Endothelial cell of umbilical vein (primary cell): ENCODE data around the gene SLC5A9. TPM values are rescaled to one million over a fixed set of nuclear protein-coding genes. Genes with fewer than 3 reads are reported as not detected.
A peak's percentile ranks its signal among the peaks of the same experiment; 100 is the strongest.

Experiments
- BruUV-seq: library from RNA; stranded (reverse); fragments of 400-500 nt; replicated peaks from 2 replicates; lab custom pipeline; 2021; lab: Mats Ljungman, UMichigan
- CTCF ChIA-PET: fragments of 300-600, 350-600 bp; sonication (Branson Sonifier 250); formaldehyde crosslinking; loops from one replicate; lab custom pipeline; 2021; ENCODE audit warnings: antibody characterized with exemption, inconsistent platforms; lab: Charles Lee
- POLR2A ChIA-PET: fragments of 300-600, 350-600 bp; sonication (Branson Sonifier 250); formaldehyde crosslinking; loops from one replicate; lab custom pipeline; 2021; ENCODE audit warnings: antibody characterized with exemption, inconsistent platforms; lab: Charles Lee
- DNase-seq: peaks from one replicate; pipeline ENCODE4 v3.0.0-alpha.2; 2011; ENCODE audit warnings: low read depth, low spot score
- FAIRE-seq: peaks from 2 replicates; lab custom pipeline; 2011; peaks lifted over from hg19 to GRCh38; lab: Jason Lieb, UNC
- H2AFZ ChIP-seq: 2 replicates; pipeline ENCODE4 v1.6.0; 2012; ENCODE audit warnings: low read depth, low read length, control low read depth, inconsistent platforms
- H3K27ac ChIP-seq: 2 replicates; pipeline ENCODE4 v1.5.1; 2011; ENCODE audit warnings: low read depth, mild to moderate bottlenecking, control low read depth, low read length, moderate library complexity; ENCODE audit not compliant: insufficient read depth
- H3K27me3 ChIP-seq, 2 experiments: 2 replicates each; pipeline versions ENCODE4 v1.6.0 to v1.6.1; 2011; ENCODE audit warnings: low read length in 2 of 2, mixed read lengths in 1 of 2; ENCODE audit not compliant: control insufficient read depth in 2 of 2, insufficient read depth in 2 of 2
- H3K36me3 ChIP-seq, 2 experiments: 2 replicates in 1 of 2; 3 replicates in 1 of 2; pipeline ENCODE4 v1.5.1; 2011; ENCODE audit warnings: low read length in 2 of 2, mild to moderate bottlenecking in 1 of 2, moderate library complexity in 1 of 2; ENCODE audit not compliant: control insufficient read depth in 2 of 2, insufficient read depth in 2 of 2; ENCODE audit errors: extremely low read depth in 1 of 2
- H3K4me1 ChIP-seq: 3 replicates; pipeline ENCODE4 v1.5.1; 2011; ENCODE audit warnings: mild to moderate bottlenecking, low read length; ENCODE audit not compliant: control insufficient read depth, insufficient read depth; ENCODE audit errors: extremely low read depth
- H3K4me2 ChIP-seq: 2 replicates; pipeline ENCODE4 v1.6.1; 2011; ENCODE audit warnings: low read length, control low read depth, mixed read lengths; ENCODE audit not compliant: insufficient read depth
- H3K4me3 ChIP-seq, 3 experiments: fragments of 200-600 bp in 1 of 3; sonication (generic), shearing (Covaris generic) in 1 of 3; replicated peaks in 1 of 3; 2 replicates each; pipeline ENCODE4 v1.5.1; 2011 to 2016; ENCODE audit warnings: control low read depth in 3 of 3, low read length in 3 of 3, mild to moderate bottlenecking in 2 of 3, inconsistent platforms in 1 of 3, low read depth in 1 of 3, moderate library complexity in 1 of 3; ENCODE audit not compliant: insufficient read depth in 1 of 3
- H3K79me2 ChIP-seq: 2 replicates; pipeline ENCODE4 v1.6.0; 2012; ENCODE audit warnings: low read length, inconsistent platforms; ENCODE audit not compliant: control insufficient read depth, insufficient read depth
- H3K9ac ChIP-seq: replicated peaks from 2 replicates; pipeline ENCODE3; 2011; ENCODE audit warnings: low read length, control low read depth; ENCODE audit not compliant: insufficient read depth; ENCODE audit errors: extremely low read depth
- H3K9me1 ChIP-seq: replicated peaks from 3 replicates; pipeline ENCODE4 v1.6.0; 2011; ENCODE audit warnings: mild to moderate bottlenecking, low read length; ENCODE audit not compliant: control insufficient read depth, insufficient read depth; ENCODE audit errors: extremely low read depth
- H3K9me3 ChIP-seq: replicated peaks from 2 replicates; pipeline ENCODE4 v1.5.1; 2012; ENCODE audit warnings: low read length, inconsistent platforms; ENCODE audit not compliant: control insufficient read depth, insufficient read depth
- H4K20me1 ChIP-seq: replicated peaks from 2 replicates; pipeline ENCODE3; 2011; ENCODE audit warnings: mild to moderate bottlenecking, low read length; ENCODE audit not compliant: control insufficient read depth, insufficient read depth; ENCODE audit errors: extremely low read depth
- CTCF ChIP-seq, 2 donors: IDR thresholded peaks; 1 replicate in 1 of 2; 2 replicates in 1 of 2; pipeline ENCODE4 v1.5.1; 2011; ENCODE audit warnings: low read length in 2 of 2, mild to moderate bottlenecking in 2 of 2, moderate library complexity in 2 of 2, control low read depth in 1 of 2, inconsistent platforms in 1 of 2, low read depth in 1 of 2; ENCODE audit not compliant: insufficient read depth in 1 of 2; ENCODE audit errors: extremely low read depth in 1 of 2
- EZH2 ChIP-seq: IDR thresholded peaks from 2 replicates; pipeline ENCODE4 v1.6.1; 2012; ENCODE audit warnings: borderline replicate concordance, low read depth, mild to moderate bottlenecking, moderate library complexity, low read length, inconsistent platforms; ENCODE audit not compliant: severe bottlenecking
- FOS ChIP-seq: IDR thresholded peaks from 2 replicates; pipeline ENCODE4 v1.6.1; 2011; ENCODE audit warnings: mild to moderate bottlenecking, low read length, moderate library complexity, borderline replicate concordance; ENCODE audit not compliant: insufficient read depth
- GATA2 ChIP-seq: IDR thresholded peaks from 2 replicates; pipeline ENCODE4 v1.7.0; 2011; ENCODE audit warnings: low read depth, mild to moderate bottlenecking, moderate library complexity, mixed read lengths, low read length; ENCODE audit not compliant: insufficient read length, insufficient read depth
- JUN ChIP-seq: IDR thresholded peaks from 2 replicates; pipeline ENCODE4 v1.6.1; 2011; ENCODE audit warnings: borderline replicate concordance, low read depth; ENCODE audit not compliant: insufficient read length, insufficient read depth
- MAX ChIP-seq: IDR thresholded peaks from 2 replicates; pipeline ENCODE4 v1.6.1; 2011; ENCODE audit not compliant: insufficient read depth, insufficient read length
- MYC ChIP-seq: IDR thresholded peaks from one replicate; pipeline ENCODE4 v1.6.1; 2011; ENCODE audit warnings: mild to moderate bottlenecking, low read depth, low read length
- POLR2A ChIP-seq: IDR thresholded peaks from 2 replicates; pipeline ENCODE4 v1.6.1; 2012; ENCODE audit warnings: low read depth, mild to moderate bottlenecking, control low read depth, low read length
- POLR2AphosphoS5 ChIP-seq: IDR thresholded peaks from 2 replicates; pipeline ENCODE4 v1.6.1; 2012; ENCODE audit warnings: low read depth, mild to moderate bottlenecking, control low read depth, low read length, moderate library complexity; ENCODE audit not compliant: insufficient read depth
- dilution Hi-C: fragments of 300-500 bp; cut with MboI; formaldehyde crosslinking; loops from one replicate; pipeline ENCODE4 v1.15.0; 2019; ENCODE audit warnings: low sequenced_read_pairs; ENCODE audit not compliant: extremely low pct_ligation_motif_present
- intact Hi-C: fragments of 100-400 bp; cut with micrococcal nuclease; formaldehyde crosslinking; loops from one replicate; pipeline ENCODE4 v1.10.0; 2022
- polyA plus RNA-seq, 4 experiments: library from polyadenylated mRNA; depleted of rRNA in 3 of 4; stranded (reverse) in 3 of 4; unstranded in 1 of 4; fragments of >200 nt; gene quantifications; 2 replicates each; pipeline versions ENCODE4 v1.2.1 to v1.2.3, GENCODE V29; 2011 to 2012; ENCODE audit warnings: missing spikeins in 1 of 4
- total RNA-seq: library from RNA; stranded (reverse); gene quantifications from 2 replicates; pipeline ENCODE4 v1.2.3, GENCODE V29; 2021

SLC5A9 gene
- total and polyA plus RNA-seq, 2 donors (not counting 3 experiments of a cell fraction or from before 2014, with no cell fraction given) = not detected

GRCh38 chr1:48245106-48245505 is 22.6 kb downstream of the SLC5A9 start:
- Histone ChIP-seq H4K20me1 (no peaks in the 10 kb centered on the region), H3K9me1 (no peaks in the 10 kb centered on the region), H3K9me3 (no peaks in the 10 kb centered on the region), H3K79me2 (no peaks in the 10 kb centered on the region), H3K9ac (no peak overlapping the region), H3K36me3 (no peaks in the 10 kb centered on the region), H3K4me1 (no peaks in the 10 kb centered on the region), H3K4me2 (no peak overlapping the region), H3K27me3 (no peaks in the 10 kb centered on the region), H2AFZ (no peak overlapping the region), H3K4me3 (no peak overlapping the region), H3K27ac (no peak overlapping the region)
- FAIRE-seq (no peak), DNase-seq (peak; percentile 5)
- dilution Hi-C loops = no loop called here
- no TSS peak for BruUV-seq
- intact Hi-C loops = no loop called here
- ChIA-PET CTCF (interaction anchor here (1.5 kb wide), 1 partner anchor 10 kb away, joined by 5 read pairs; no protein-coding TSS in a partner anchor), POLR2A (no interaction called here)
- no peak for TF ChIP-seq CTCF (IDR thresholded peaks at IDR 0.05; ENCODE audit: extremely low read depth in 1 of 2, insufficient read depth in 1 of 2, low read depth in 1 of 2, low read length in 2 of 2)
- no peak for TF ChIP-seq GATA2
- no peak for TF ChIP-seq POLR2A
- TF ChIP-seq POLR2AphosphoS5 = no peak
- TF ChIP-seq MYC = no peak

- ChIA-PET CTCF (no interaction called here), POLR2A (no interaction called here)
Measured at GRCh38 chr1:48246727-48247126, 24.2 kb downstream of the SLC5A9 start.

More at GRCh38 chr1:48246727-48247126, 24.2 kb downstream of the SLC5A9 start:
- dilution Hi-C loops (no loop called here), intact Hi-C loops (no loop called here)
- no peaks in the 10 kb centered on the region for H3K4me1 ChIP-seq
- no peaks in the 10 kb centered on the region for H3K9me1 ChIP-seq
- H3K4me2 ChIP-seq = no peak overlapping the region
- DNase-seq (no peak), FAIRE-seq (no peak)
- H4K20me1 ChIP-seq = no peaks in the 10 kb centered on the region
- TF ChIP-seq MYC (no peak), CTCF (IDR thresholded peaks at IDR 0.05; ENCODE audit: extremely low read depth in 1 of 2, insufficient read depth in 1 of 2, low read depth in 1 of 2, low read length in 2 of 2) (no peak), EZH2 (no peak), POLR2AphosphoS5 (no peak), GATA2 (no peak), FOS (no peak), MAX (no peak), JUN (no peak), POLR2A (no peak)
- H3K9me3 ChIP-seq = no peaks in the 10 kb centered on the region
- H3K36me3 ChIP-seq = no peaks in the 10 kb centered on the region
- no TSS peak for BruUV-seq
- H3K9ac ChIP-seq = no peak overlapping the region
- no peaks in the 10 kb centered on the region for H3K27me3 ChIP-seq
- no peak overlapping the region for H2AFZ ChIP-seq
- no peaks in the 10 kb centered on the region for H3K79me2 ChIP-seq
- no peak overlapping the region for H3K27ac ChIP-seq
- H3K4me3 ChIP-seq = no peak overlapping the region
